DMS53 treated with DMSO at 0.1 percent for 48 hours (cell line): Measurements from ENCODE around the gene HENMT1.

Experiments
- DNase-seq: peaks from one replicate; lab custom pipeline; 2025; ENCODE audit not compliant: unreplicated experiment; lab: John Stamatoyannopoulos, UW

Gene HENMT1

DNA sequence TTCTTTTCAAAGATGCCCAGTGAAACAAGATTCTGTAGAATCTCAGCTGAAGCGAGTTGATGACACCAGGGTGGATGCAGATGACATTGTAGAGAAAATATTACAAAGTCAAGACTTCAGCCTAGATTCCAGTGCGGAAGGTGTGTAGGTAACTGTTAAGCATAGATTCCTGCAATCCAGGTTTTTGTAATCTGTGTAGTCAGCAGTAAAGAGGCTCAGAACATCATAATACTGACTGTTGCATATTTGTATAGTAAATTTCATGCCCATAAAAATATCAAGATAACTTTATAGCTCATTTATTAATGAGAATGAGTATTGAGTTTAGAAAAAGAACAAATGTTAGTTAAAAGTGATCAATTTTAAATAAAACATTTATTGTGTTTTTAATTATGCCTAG, 32.2 kb downstream of the HENMT1 start:
- no peak for DNase-seq

DNA sequence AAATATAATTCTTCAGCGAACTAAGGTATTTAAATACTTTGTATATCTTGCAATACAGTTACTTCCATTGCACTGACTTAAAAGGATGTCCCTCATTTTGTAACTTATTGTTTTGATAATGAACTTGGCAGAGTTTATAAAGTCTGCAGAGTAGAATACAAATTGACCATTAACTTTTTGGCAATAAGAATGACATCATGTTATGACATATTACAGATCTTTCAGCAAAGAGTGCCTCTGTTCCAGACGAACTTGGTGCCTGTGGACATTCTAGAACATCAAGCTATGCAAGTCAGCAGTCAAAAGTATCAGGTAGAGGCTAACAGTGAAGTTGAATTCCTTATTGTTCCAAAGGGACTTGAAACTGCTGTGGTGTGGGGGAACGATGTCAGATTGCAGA, 32.9 kb downstream of the HENMT1 start:
- no peak for DNase-seq

DNA sequence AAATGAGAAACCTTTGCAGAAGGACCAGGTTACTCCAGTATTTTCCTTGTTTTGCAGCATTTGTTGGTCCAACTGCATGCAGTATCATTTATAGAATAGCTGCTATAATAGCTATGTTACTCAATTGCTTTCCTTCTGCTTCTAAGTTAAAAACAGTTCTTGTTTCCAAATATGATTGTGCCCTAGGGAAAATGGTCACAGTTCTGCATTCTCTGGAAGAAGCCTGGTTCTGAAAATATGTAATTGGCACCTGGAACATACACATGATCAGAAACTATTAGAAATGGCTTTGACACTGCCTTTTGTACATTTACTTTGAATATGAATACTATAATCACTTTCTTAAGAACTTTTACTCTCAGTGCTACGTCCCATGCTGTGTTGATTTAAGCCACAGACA, 33.6 kb downstream of the HENMT1 start:
- no peak for DNase-seq

DNA sequence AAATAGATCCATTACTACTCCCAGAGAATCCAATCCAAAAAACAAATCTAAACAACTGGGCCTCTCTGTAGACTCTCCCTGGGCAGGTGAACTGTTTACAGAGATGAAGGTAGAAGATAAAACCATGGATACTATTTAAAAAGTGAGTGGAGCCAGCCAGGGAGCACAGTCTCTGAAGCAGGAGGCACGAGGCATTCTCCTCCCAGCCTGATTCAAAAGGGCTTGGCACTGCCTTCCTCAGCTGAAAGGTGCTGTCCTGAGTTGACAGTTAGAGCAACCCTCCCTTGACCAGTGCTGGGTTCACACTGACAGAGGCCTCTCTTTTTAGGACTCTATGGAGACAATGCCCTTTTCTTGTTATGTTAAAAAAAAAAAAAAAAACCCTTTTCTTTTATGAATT, 36.8 kb downstream of the HENMT1 start:
- no peak for DNase-seq

DNA sequence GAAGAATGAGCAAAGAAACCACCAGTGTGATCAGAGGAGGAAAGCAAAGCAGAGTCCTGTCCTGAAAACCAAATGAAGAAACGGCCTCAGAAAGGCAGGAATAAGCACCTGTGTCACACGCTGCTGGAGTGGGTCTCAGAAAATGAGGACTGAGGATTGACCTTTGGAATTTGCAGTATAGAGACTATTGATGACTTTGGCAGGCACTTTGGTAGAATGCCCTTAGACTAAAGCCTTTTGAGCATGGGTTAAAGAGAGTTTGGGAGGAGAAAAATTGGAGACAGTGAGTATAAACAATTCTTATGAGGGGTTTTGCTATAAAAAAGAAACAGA, 43.2 kb downstream of the HENMT1 start:
- no peak for DNase-seq

DNA sequence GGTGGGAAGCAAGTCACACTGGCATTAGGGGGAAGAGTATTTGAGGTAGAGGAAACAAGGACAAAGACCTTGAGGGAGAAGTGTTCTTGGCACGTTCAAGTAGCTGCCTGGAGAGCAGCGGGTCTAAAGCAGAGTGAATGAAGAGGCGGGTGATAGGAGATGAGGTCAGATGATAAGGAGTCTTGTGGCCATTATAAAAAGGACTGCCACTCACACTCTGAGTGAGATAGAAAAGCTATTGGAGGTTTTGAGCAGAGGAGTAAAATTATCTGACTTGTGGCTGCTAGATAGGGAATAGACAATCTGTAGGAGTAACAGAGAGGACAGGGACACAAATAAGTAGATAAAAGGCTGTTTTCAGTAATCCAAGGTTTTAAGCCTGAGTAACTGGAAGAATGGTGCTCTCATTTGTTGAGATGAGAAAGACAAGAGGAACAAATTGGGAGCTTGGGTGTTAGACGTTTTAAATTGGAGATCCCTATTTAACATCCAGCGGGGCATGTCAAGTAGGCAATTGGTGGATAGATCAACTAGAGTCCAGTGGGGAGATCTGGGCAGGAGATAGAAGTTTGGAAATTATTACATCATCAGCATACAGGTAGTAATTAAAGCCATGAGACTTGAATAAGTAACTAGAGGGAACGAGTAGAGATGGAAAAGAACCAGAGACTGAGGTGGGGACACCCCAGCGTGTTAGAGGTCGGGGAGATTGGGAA, 43.7 kb downstream of the HENMT1 start:
- DNase-seq, result no peak

DNA sequence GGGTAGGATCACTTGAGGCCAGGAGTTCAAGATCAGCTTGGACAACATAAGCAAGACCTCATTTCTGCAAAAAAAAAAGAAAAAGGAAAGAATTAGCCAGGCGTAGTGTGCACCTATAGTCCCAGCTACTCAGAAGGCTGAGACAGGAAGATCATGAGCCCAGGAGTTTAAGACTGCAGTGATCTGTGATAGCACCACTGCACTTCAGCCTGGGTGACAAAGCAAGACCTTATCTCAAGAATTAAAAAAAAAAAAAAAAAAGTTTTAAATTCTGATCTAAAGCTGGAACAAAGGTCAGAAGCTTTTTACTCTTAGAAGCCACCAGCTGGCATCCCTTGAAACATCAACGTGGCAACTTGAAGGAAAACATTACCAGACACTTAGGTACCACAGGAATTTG, 45.3 kb downstream of the HENMT1 start:
- no peak for DNase-seq

DNA sequence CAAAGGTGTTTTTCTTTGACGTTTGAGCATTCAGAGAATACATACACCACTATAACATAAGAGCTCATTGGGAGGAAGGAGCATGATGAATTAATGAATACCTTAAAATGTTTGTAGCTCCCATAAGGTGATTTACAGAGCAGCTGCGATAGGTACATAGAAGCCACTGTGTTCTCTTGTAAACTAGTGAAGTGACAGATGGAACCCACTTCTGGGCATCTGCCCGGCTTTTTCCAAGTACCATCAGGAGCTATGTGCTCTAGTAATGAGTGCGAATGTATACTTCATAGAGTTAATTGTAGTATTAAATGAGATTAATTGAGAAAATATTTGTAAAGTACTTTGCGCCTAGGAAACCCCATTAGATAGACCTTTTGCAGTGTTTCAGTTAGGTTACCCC, 48.4 kb downstream of the HENMT1 start:
- no peak for DNase-seq

DNA sequence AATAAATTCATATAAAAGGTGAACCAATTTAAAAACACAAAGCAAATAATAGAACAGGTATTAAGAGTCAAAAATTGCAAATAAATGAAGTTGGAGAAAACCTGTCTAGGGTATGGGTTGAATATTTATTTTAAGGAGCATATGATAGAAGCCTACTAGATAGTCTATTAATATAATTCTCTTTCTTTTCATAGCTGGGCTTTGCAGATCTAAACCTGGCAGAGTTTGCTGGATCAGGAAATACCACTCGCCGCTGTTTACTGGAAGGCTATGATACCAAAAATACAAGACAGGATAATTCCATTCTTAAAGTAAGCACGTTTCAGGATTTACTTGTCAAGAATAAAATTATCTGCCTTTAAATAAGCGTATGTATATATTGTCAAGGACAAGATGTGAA, 48.9 kb downstream of the HENMT1 start:
- DNase-seq, result no peak

DNA sequence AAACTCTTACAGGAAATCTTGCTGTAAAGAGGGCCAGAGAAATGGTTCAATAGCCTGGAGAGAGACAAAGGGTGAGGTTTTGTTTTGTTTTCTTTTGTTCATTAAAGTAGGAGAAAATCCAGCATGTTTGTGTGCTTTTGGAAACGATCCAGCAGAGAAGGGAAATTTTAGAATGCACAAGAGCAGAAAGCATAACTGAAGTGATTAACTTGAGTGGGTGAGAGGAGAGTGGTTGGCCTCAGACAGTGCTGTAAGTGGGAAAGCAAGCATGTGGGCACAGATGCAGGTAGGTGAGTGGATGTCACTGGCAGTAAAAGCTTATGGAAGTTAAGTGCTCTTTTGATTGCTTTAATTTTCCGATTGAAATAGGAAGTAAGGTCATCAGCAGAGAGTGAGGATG, 50.8 kb downstream of the HENMT1 start:
- DNase-seq, result peak; percentile 38

DNA sequence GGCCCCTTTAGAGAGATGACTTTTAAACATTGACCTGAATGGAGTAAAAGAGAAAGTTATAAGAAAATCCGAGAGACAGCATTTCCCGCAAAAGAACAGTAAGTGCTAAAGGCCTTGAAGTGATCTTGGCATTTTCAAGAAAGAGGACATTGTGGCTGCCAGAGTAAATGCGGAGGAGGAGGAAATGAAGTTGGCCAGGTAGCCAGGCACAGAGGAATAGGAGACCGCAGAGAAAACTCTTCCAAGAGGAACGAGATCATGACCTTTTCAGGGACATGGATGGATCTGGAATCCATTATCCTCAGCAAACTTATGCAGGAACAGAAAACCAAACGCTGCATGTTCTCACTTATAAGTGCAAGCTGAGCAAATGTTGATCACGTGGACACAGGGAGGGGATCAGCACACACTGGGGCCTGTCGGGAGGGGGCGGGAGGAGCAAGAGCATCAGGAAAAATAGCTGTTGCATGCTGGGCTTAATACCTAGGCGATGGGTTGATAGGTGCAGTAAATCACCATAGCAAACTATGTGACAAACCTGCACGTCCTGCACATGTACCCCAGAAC, 51.3 kb downstream of the HENMT1 start:
- DNase-seq, result peak; percentile 14

DNA sequence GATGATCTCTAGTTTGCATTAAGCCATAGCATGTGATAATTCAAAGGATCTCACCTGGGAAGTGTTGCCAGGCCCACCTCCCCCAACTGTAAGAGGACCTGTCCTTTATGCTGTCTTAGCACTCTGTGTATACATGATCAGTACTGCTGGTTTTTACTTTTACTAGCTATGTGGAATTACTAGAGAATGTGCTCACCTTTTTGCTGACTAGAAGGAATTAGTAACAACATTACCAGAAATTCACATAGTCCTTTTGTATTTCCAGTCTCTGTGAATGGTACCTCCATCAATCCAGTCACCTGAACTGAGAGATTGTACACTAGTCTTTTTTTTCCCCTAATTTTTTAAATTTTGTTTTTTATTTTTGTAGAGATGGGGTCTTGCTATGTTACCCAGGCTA, 54.4 kb downstream of the HENMT1 start:
- no peak for DNase-seq

DNA sequence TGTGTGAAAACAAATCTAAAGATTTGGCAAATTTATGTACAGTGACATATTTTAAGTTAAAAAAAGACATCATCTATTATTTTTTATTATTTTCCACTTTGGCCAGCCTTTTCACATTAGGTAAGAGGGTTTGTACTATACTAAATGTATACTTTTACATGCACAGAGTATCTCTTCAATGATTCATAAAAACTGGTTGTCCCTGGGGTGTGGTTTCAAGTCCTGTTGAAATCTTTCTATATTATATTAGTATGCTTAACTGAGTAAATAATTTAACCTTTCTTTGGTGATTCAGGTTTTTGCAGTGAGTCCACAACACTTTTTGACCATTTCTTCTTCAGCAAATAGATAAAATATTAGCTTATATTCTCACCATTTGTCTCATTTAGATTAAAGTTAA, 55.3 kb downstream of the HENMT1 start:
- DNase-seq, result no peak

DNA sequence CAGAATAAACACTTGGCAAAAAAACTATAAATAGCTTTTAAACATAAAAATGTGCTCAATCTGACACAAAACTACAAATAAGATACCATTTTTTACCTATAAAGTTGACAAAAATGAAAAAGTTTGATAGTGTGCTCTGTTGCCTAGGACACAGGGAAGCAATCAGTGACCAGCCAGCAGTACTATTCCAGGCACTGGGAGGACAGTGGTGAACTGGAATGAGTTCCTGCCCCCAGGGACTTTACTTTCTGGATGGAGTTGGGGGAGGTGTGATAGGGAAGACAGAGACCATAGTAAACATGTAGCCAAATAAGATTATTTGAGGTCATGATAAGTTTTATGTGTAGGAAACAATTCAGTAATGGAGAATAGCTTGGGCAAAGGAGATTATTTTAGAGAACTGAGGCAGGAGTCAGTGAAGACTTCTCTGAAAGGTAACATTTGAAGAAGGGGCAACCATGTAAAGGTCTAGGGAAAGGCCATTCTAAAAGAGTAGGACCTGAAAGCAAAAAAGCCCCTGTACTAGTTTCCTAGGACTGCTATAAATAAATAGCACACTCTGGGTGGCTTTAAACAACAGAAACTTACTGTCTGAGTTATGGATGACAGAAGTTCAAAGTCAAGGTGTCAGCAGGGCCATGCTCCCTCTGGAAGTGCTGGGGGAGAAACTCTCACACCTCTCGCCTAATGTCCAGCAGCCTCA, 59.0 kb downstream of the HENMT1 start:
- DNase-seq, result no peak

DNA sequence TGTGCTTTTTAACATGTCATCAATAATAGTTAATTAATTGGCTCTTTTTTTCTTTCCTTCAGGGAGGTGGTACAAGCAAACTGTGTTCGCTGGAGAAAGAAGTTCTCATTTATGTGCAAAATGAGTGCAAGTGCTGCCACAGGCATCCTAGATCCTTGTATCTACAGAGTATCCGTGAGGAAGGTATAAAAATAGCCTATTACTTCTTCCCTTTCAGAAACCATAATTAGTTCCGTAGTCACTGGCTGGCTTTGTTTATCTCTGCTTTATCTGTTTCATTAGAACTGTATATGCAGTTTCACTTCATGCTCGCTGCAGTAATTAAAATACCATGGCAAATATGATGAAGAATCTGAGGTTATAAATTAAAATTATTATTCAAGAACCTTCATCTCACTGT, 60.4 kb downstream of the HENMT1 start:
- no peak for DNase-seq

DNA sequence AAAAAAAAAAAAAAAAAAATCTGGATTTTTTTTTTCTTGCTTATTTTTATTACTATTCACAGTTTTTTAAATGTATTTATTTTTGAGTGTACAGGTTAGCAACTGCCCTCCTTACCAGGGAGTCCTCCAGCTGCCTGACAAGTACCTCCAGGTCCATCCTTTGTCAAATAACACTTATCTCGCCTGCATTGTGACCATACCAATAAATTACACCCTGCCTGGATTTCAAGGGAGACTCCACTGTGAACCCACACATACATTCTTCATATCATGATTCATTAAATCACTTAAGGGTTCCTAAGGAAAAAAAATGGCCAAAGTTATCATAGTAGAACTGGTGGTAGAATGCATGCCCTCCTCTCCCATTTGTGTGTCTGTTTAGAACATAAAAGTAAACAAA, 62.6 kb downstream of the HENMT1 start:
- DNase-seq, result no peak
